Endodermal cell (in vitro differentiated cells): ENCODE data around the gene SPINK6. TPM values are rescaled to one million over a fixed set of nuclear protein-coding genes. Genes with fewer than 3 reads are reported as not detected.

Source experiments
- DNase-seq: peaks from one replicate; pipeline ENCODE4 v3.0.0-alpha.2; 2017
- H3K27ac ChIP-seq: 2 replicates; pipeline ENCODE4 v1.5.1; 2013; ENCODE audit warnings: mild to moderate bottlenecking, low read depth, low read length, moderate library complexity
- H3K27me3 ChIP-seq: 2 replicates; pipeline ENCODE4 v1.6.1; 2013; ENCODE audit warnings: mild to moderate bottlenecking, low read length, moderate library complexity; ENCODE audit not compliant: insufficient read depth, control insufficient read depth, poor library complexity, severe bottlenecking
- H3K36me3 ChIP-seq: 2 replicates; pipeline ENCODE4 v1.7.0; 2013; ENCODE audit warnings: mild to moderate bottlenecking, low read length, moderate library complexity; ENCODE audit not compliant: control insufficient read depth, insufficient read depth
- H3K4me1 ChIP-seq: one replicate; pipeline ENCODE4 v1.7.0; 2013; ENCODE audit warnings: low read length; ENCODE audit not compliant: control insufficient read depth, insufficient read depth
- H3K4me3 ChIP-seq: 2 replicates; pipeline ENCODE4 v1.5.1; 2013; ENCODE audit warnings: mild to moderate bottlenecking, low read length, moderate library complexity
- H3K9ac ChIP-seq: 2 replicates; pipeline ENCODE4 v1.6.1; 2013; ENCODE audit warnings: mild to moderate bottlenecking, low read length, moderate library complexity; ENCODE audit not compliant: poor library complexity, severe bottlenecking; ENCODE audit errors: extremely low read depth
- H3K9me3 ChIP-seq: 2 replicates; pipeline ENCODE4 v1.6.1; 2013; ENCODE audit warnings: mild to moderate bottlenecking, low read length, moderate library complexity; ENCODE audit not compliant: control insufficient read depth
- H3K27ac Mint-ChIP-seq: 2 replicates; pipeline ENCODE4 v1.8.0; 2020; ENCODE audit warnings: mixed read lengths
- H3K27me3 Mint-ChIP-seq: 2 replicates; pipeline ENCODE4 v1.8.0; 2021; ENCODE audit warnings: mild to moderate bottlenecking, mixed read lengths; ENCODE audit not compliant: insufficient read depth
- H3K36me3 Mint-ChIP-seq: 2 replicates; pipeline ENCODE4 v1.8.0; 2020; ENCODE audit warnings: low read depth, mixed read lengths
- H3K4me1 Mint-ChIP-seq: 2 replicates; pipeline ENCODE4 v1.8.0; 2020; ENCODE audit warnings: mixed read lengths
- H3K4me3 Mint-ChIP-seq: 2 replicates; pipeline ENCODE4 v1.8.0; 2020; ENCODE audit warnings: mild to moderate bottlenecking, moderate library complexity, mixed read lengths
- H3K9me3 Mint-ChIP-seq: 2 replicates; pipeline ENCODE4 v1.8.0; 2020; ENCODE audit warnings: mild to moderate bottlenecking, mixed read lengths
- WGBS, 2 experiments: methylation state at CpG; one replicate each; pipeline versions ENCODE4 v1.1.5 to v1.1.7; 2013; ENCODE audit warnings: missing lambda C conversion rate in 2 of 2, mixed read lengths in 1 of 2; ENCODE audit not compliant: insufficient coverage in 1 of 2, insufficient read length in 1 of 2; 5-methylcytosine and 5-hydroxymethylcytosine counted together
- total RNA-seq, 2 donors: library from RNA; stranded (reverse); fragmentation: NEBNext Ultra II Directional in 1 of 2; extraction: Animal tissue kit (Norgen Biotek cat#: 25700) in 1 of 2; gene quantifications; 2 replicates in 1 of 2; 3 replicates in 1 of 2; pipeline ENCODE4 v1.2.1, GENCODE V29; 2021
- TF ChIP-seq, protein P1 (sequence below): fragments of 200-600 bp; sonication (generic); conservative IDR thresholded peaks from 2 replicates; pipeline ENCODE4 v1.5.0; 2021; ENCODE audit warnings: antibody characterized with exemption, mild to moderate bottlenecking

SPINK6 gene
- total RNA-seq, 2 donors from 2014 or later, result not detected

DNA sequence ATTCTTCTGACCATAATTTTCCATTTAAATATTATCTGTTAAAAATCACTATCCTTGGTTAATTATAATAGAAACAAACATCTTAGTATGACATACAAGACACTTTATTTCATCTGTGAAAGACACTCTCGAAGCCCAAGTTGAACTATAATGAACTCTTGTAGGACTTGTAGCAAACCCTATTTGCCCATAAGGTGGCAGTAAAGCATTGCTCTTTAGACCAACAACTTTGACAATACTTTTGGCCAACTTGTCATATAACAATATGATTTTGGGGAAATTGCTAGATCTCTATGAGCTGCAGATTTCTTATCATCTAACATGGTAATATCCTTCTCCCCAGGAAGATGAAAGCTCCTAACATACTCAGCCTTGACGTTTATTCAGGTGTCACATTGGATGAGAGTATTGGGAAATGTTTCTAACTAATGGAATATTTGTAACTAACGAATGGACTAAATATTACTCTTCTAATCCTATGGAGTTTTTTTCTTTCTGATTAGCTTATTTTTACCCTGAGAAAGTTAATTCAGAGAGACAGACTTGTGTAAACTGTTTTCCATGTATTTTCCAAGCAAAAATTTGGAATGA lies 23.5 kb upstream of the SPINK6 start:
- H3K27ac ChIP-seq, result no peak overlapping the region
- Mint-ChIP-seq H3K4me3 (no peak overlapping the region), H3K27ac (no peak overlapping the region), H3K4me1 (peaks cover 12% of the 10 kb centered on the region), H3K9me3 (no peaks in the 10 kb centered on the region), H3K27me3 (peaks cover 5% of the 10 kb centered on the region), H3K36me3 (no peaks in the 10 kb centered on the region)
- no peaks in the 10 kb centered on the region for H3K9me3 ChIP-seq
- no peaks in the 10 kb centered on the region for H3K36me3 ChIP-seq
- H3K4me1 ChIP-seq, result peaks cover 3% of the 10 kb centered on the region
- no peak overlapping the region for H3K9ac ChIP-seq
- WGBS, 2 experiments, result 67 to 91% methylated on average over 1 to 2 of the region's 3 CpGs
- H3K27me3 ChIP-seq, result no peaks in the 10 kb centered on the region
- no peak for DNase-seq
- H3K4me3 ChIP-seq, result no peak overlapping the region
- TF ChIP-seq, protein P1, sequence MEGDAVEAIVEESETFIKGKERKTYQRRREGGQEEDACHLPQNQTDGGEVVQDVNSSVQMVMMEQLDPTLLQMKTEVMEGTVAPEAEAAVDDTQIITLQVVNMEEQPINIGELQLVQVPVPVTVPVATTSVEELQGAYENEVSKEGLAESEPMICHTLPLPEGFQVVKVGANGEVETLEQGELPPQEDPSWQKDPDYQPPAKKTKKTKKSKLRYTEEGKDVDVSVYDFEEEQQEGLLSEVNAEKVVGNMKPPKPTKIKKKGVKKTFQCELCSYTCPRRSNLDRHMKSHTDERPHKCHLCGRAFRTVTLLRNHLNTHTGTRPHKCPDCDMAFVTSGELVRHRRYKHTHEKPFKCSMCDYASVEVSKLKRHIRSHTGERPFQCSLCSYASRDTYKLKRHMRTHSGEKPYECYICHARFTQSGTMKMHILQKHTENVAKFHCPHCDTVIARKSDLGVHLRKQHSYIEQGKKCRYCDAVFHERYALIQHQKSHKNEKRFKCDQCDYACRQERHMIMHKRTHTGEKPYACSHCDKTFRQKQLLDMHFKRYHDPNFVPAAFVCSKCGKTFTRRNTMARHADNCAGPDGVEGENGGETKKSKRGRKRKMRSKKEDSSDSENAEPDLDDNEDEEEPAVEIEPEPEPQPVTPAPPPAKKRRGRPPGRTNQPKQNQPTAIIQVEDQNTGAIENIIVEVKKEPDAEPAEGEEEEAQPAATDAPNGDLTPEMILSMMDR, result peak; percentile 89

DNA sequence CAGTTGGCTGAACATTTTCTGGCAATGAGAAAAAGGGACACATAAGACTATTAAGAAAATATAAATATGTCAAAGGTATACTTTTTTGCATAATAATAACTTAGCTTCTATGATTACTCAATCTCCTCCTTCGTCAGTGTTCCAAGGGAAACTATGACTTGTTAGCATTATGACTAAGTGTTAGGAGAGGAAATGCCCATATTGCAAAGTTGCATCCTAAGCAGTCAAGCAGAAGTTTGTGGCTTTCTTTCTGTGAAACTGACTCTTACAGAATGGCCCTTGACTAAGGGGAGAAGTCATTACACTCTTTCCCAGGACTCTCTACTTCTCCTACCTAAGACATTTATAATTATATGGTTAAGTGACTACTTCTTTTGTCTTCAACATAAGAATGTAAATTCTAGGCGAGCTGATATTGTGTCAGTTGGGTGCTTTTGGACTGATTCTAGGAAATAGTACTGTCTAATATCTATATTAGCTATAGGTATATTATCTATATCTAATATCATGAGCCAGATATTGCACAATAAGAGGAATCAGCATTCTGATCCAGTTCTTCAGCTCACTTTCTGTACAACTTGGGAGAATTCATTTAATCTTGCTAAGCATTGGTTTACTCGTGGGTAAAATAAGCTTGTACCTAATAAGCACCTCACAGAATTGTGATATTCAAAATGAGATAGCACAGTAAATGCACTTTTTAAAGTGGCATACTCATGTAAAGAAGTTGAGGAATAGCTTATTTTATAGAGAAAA lies 16.4 kb upstream of the SPINK6 start:
- Mint-ChIP-seq H3K36me3 (no peaks in the 10 kb centered on the region), H3K9me3 (no peaks in the 10 kb centered on the region), H3K4me1 (no peaks in the 10 kb centered on the region), H3K27ac (no peak overlapping the region), H3K27me3 (no peaks in the 10 kb centered on the region), H3K4me3 (no peak overlapping the region)
- WGBS, 2 experiments, result 80 to 92% methylated on average over 1 to 2 of the region's 3 CpGs
- H3K9me3 ChIP-seq, result no peaks in the 10 kb centered on the region
- H3K4me3 ChIP-seq, result no peak overlapping the region
- H3K36me3 ChIP-seq, result no peaks in the 10 kb centered on the region
- TF ChIP-seq, protein P1, result no peak
- H3K9ac ChIP-seq, result no peak overlapping the region
- no peaks in the 10 kb centered on the region for H3K4me1 ChIP-seq
- no peak overlapping the region for H3K27ac ChIP-seq
- no peak for DNase-seq
- no peaks in the 10 kb centered on the region for H3K27me3 ChIP-seq

DNA sequence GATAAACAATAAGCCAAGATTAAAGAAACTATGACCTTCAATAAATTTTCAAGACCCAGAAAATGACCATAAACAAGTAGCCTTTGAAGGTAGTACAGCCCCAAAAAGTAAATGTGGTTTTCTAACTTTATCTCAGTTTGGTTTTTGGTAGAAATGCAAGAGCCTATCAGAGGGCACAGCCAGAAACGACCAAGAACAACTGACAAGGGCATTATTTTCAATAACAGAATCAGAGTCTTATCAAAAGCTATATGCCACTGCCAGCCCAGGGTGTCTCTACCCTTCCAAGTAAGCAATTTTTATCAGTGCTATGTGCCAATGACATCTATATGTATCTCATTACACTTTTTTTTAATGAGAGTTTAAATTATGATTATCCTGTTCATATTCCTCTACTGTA lies 11.8 kb upstream of the SPINK6 start:
- no peak for DNase-seq
- Mint-ChIP-seq H3K36me3 (no peaks in the 10 kb centered on the region), H3K27ac (no peak overlapping the region), H3K27me3 (no peaks in the 10 kb centered on the region), H3K4me1 (peaks cover under 1% of the 10 kb centered on the region), H3K4me3 (no peak overlapping the region), H3K9me3 (no peaks in the 10 kb centered on the region)
- Histone ChIP-seq H3K4me3 (no peak overlapping the region), H3K27me3 (no peaks in the 10 kb centered on the region), H3K4me1 (no peaks in the 10 kb centered on the region), H3K36me3 (no peaks in the 10 kb centered on the region), H3K9me3 (no peaks in the 10 kb centered on the region), H3K9ac (no peak overlapping the region), H3K27ac (no peak overlapping the region)
- WGBS, 2 experiments, result 76% methylated on average over 1 of the region's 1 CpG; no CpG with 5 or more reads in 1 of the 2 experiments
- TF ChIP-seq, protein P1, result no peak
